Activated effector memory CD4-positive, alpha-beta T cell treated with anti-CD3 and anti-CD28 coated beads, Interleukin-2, amount 50 U/mL, for 16 hours (primary cell): Measurements from ENCODE around the gene FFAR2.
"Not testable (repeated sequence)": the region's sequence is repeated elsewhere in the genome, so short reads cannot be mapped to it uniquely, and the experiment has no call there.

Experiments used
- DNase-seq: peaks from one replicate; pipeline ENCODE4 v3.0.0-alpha.2; 2020

FFAR2 gene

GRCh38 chr19:35458192-35458591 lies 10.1 kb downstream of the FFAR2 start:
- no peak for DNase-seq

GRCh38 chr19:35458731-35459391 lies 10.8 kb downstream of the FFAR2 start:
- DNase-seq, result no peak

- no peak for DNase-seq
Measured at GRCh38 chr19:35459414-35460082, 11.5 kb downstream of the FFAR2 start.

- peak; percentile 45 for DNase-seq
Measured at GRCh38 chr19:35460608-35461007, 12.6 kb downstream of the FFAR2 start.

- peak; percentile 48 for DNase-seq
Measured at GRCh38 chr19:35461060-35461459, 13.0 kb downstream of the FFAR2 start.

- peak; percentile 33 for DNase-seq
Measured at GRCh38 chr19:35461788-35462187, 13.7 kb downstream of the FFAR2 start.

- peak; percentile 77 for DNase-seq
Measured at GRCh38 chr19:35462476-35462953, 14.5 kb downstream of the FFAR2 start.

GRCh38 chr19:35462956-35463355 lies 14.9 kb downstream of the FFAR2 start:
- not testable (repeated sequence) for DNase-seq

- no peak for DNase-seq
Measured at GRCh38 chr19:35466259-35466658, 18.2 kb downstream of the FFAR2 start.

GRCh38 chr19:35468637-35469036 lies 20.6 kb downstream of the FFAR2 start:
- DNase-seq, result peak; percentile 86

- DNase-seq, result no peak
Measured at GRCh38 chr19:35470128-35470527, 22.1 kb downstream of the FFAR2 start.

GRCh38 chr19:35471075-35471474 lies 23.0 kb downstream of the FFAR2 start:
- not testable (repeated sequence) for DNase-seq

GRCh38 chr19:35471946-35472345 lies 23.9 kb downstream of the FFAR2 start:
- peak; percentile 21 for DNase-seq

- DNase-seq, result no peak
Measured at GRCh38 chr19:35474104-35474503, 26.0 kb downstream of the FFAR2 start.

GRCh38 chr19:35474594-35474993 lies 26.5 kb downstream of the FFAR2 start:
- DNase-seq, result peak; percentile 14

- DNase-seq, result no peak
Measured at GRCh38 chr19:35476149-35476548, 28.1 kb downstream of the FFAR2 start.

GRCh38 chr19:35478794-35479677 lies 31.0 kb downstream of the FFAR2 start:
- DNase-seq, result peak; percentile 33

- DNase-seq, result peak; percentile 43
Measured at GRCh38 chr19:35483089-35483488, 35.0 kb downstream of the FFAR2 start.

GRCh38 chr19:35484252-35485036 lies 36.4 kb downstream of the FFAR2 start:
- DNase-seq, result peak; percentile 55

- DNase-seq, result no peak
Measured at GRCh38 chr19:35486268-35486708, 38.2 kb downstream of the FFAR2 start.

GRCh38 chr19:35487656-35488182 lies 39.7 kb downstream of the FFAR2 start:
- DNase-seq, result no peak

GRCh38 chr19:35488677-35489076 lies 40.6 kb downstream of the FFAR2 start:
- peak; percentile 28 for DNase-seq
